HepG2 (cell line): Measurements from ENCODE around the gene MSI2. TPM values are rescaled to one million over a fixed set of nuclear protein-coding genes. Genes with fewer than 3 reads are reported as not detected.

Source experiments
- ATAC-seq: fragments of 200-7000 bp; cut with Tn5 transposase; 3 replicates; pipeline ENCODE4 v1.9.1; 2020; ENCODE audit warnings: mild to moderate bottlenecking, moderate library complexity
- BruUV-seq: library from RNA; stranded (reverse); fragments of 400-500 nt; replicated peaks from 2 replicates; lab custom pipeline; 2021; lab: Mats Ljungman, UMichigan
- CTCF ChIA-PET: fragments of 300-600 bp; formaldehyde crosslinking; extraction: SDS; loops from one replicate; lab custom pipeline; 2021; ENCODE audit warnings: low total read pairs, inconsistent platforms, low intra/inter-chr PET ratio; lab: Yijun Ruan, JAX
- POLR2A ChIA-PET: fragments of 350-600 bp; sonication (Branson Sonifier 250); formaldehyde crosslinking; loops from one replicate; lab custom pipeline; 2020; ENCODE audit warnings: antibody characterized with exemption, inconsistent platforms; lab: Yijun Ruan, JAX
- DNase-seq: peaks from one replicate; pipeline ENCODE4 v3.0.0-alpha.2; 2015; ENCODE audit warnings: low spot score
- FAIRE-seq: peaks from 3 replicates; lab custom pipeline; 2011; peaks lifted over from hg19 to GRCh38; lab: Jason Lieb, UNC
- H2AFZ ChIP-seq: one replicate; pipeline ENCODE4 v1.6.1; 2011; ENCODE audit warnings: low read length, inconsistent platforms
- H3K27ac ChIP-seq: fragments of 300-600 bp; 3 replicates; pipeline ENCODE4 v1.8.0; 2011; ENCODE audit warnings: mixed run types, mild to moderate bottlenecking, mixed read lengths, low read length, inconsistent platforms; ENCODE audit not compliant: insufficient read depth; ENCODE audit errors: extremely low read length
- H3K27me3 ChIP-seq, 2 experiments: fragments of 200-600 bp in 1 of 2; 2 replicates in 1 of 2; 3 replicates in 1 of 2; pipeline versions ENCODE4 v1.6.0 to v1.8.0; 2011; ENCODE audit warnings: low read length in 2 of 2, mild to moderate bottlenecking in 2 of 2, moderate library complexity in 2 of 2, inconsistent platforms in 1 of 2; ENCODE audit not compliant: insufficient read depth in 2 of 2, control insufficient read depth in 1 of 2
- H3K36me3 ChIP-seq, 2 experiments: fragments of 200-600 bp in 1 of 2; replicated peaks in 1 of 2; 2 replicates in 1 of 2; 3 replicates in 1 of 2; pipeline versions ENCODE4 v1.5.1 to v1.8.0; 2011; ENCODE audit warnings: low read length in 2 of 2, inconsistent platforms in 1 of 2; ENCODE audit not compliant: insufficient read depth in 2 of 2, control insufficient read depth in 1 of 2
- H3K4me1 ChIP-seq: 2 replicates; pipeline ENCODE4 v1.5.1; 2012; ENCODE audit warnings: low read length, inconsistent platforms; ENCODE audit not compliant: insufficient read depth
- H3K4me2 ChIP-seq: 2 replicates; pipeline ENCODE4 v1.6.0; 2011; ENCODE audit warnings: low read depth, low read length, inconsistent platforms
- H3K4me3 ChIP-seq, 3 experiments: fragments of 200-600 bp in 1 of 3; sonication (generic), shearing (Covaris generic) in 1 of 3; replicated peaks in 1 of 3; 2 replicates each; pipeline ENCODE4 v1.5.1; 2011 to 2016; ENCODE audit warnings: low read length in 3 of 3, inconsistent platforms in 2 of 3, low read depth in 2 of 3, mild to moderate bottlenecking in 2 of 3, control low read depth in 1 of 3, mixed read lengths in 1 of 3; ENCODE audit not compliant: insufficient read depth in 1 of 3
- H3K79me2 ChIP-seq: one replicate; pipeline ENCODE4 v1.6.1; 2011; ENCODE audit warnings: low read length, inconsistent platforms; ENCODE audit not compliant: insufficient read depth
- H3K9ac ChIP-seq: 2 replicates; pipeline ENCODE4 v1.6.0; 2011; ENCODE audit warnings: mild to moderate bottlenecking, low read depth, low read length, inconsistent platforms; ENCODE audit not compliant: insufficient read depth
- H3K9me3 ChIP-seq: 2 replicates; pipeline ENCODE4 v1.5.1; 2012; ENCODE audit warnings: mild to moderate bottlenecking, low read length
- H4K20me1 ChIP-seq: 2 replicates; pipeline ENCODE4 v1.6.0; 2011; ENCODE audit warnings: inconsistent platforms, mild to moderate bottlenecking, low read length, moderate library complexity; ENCODE audit not compliant: insufficient read depth
- GTF2F1 ChIP-seq: fragments of 150-350 bp; IDR thresholded peaks from 2 replicates; pipeline ENCODE4 v1.6.1; 2014; ENCODE audit warnings: low read length
- IKZF1 ChIP-seq: fragments of 450-650 bp; IDR thresholded peaks from 2 replicates; pipeline ENCODE4 v1.7.1; 2016
- JUNB ChIP-seq: sonication (generic); formaldehyde crosslinking; IDR thresholded peaks from 2 replicates; pipeline ENCODE4 v1.8.0; 2022; ENCODE audit warnings: missing genetic modification reagents, mild to moderate bottlenecking, borderline replicate concordance
- MEF2D ChIP-seq: sonication (generic); formaldehyde crosslinking; IDR thresholded peaks from 2 replicates; pipeline ENCODE4 v1.5.1; 2020; ENCODE audit warnings: mild to moderate bottlenecking, missing genetic modification reagents
- POLR2A ChIP-seq, 2 experiments: IDR thresholded peaks; 2 replicates each; pipeline ENCODE4 v1.6.1; 2011; ENCODE audit warnings: low read depth in 2 of 2, low read length in 2 of 2, mild to moderate bottlenecking in 1 of 2, moderate library complexity in 1 of 2; ENCODE audit not compliant: insufficient read depth in 1 of 2
- SNAI1 ChIP-seq: sonication (generic); formaldehyde crosslinking; IDR thresholded peaks from 2 replicates; pipeline ENCODE4 v1.5.0; 2020; ENCODE audit warnings: mild to moderate bottlenecking, missing genetic modification reagents, borderline replicate concordance
- YEATS2 ChIP-seq: sonication (generic); formaldehyde crosslinking; IDR thresholded peaks from 2 replicates; pipeline ENCODE4 v1.4.0; 2020; ENCODE audit warnings: missing genetic modification reagents, borderline replicate concordance
- ZNF337 ChIP-seq: sonication (generic); formaldehyde crosslinking; IDR thresholded peaks from 2 replicates; pipeline ENCODE4 v1.5.1; 2020; ENCODE audit warnings: missing genetic modification reagents, low read depth, mild to moderate bottlenecking, borderline replicate concordance
- ZNF432 ChIP-seq: sonication (generic); formaldehyde crosslinking; IDR thresholded peaks from 2 replicates; pipeline ENCODE4 v1.5.0; 2020; ENCODE audit warnings: missing genetic modification reagents, mild to moderate bottlenecking, borderline replicate concordance
- ZNF572 ChIP-seq: sonication (generic); formaldehyde crosslinking; IDR thresholded peaks from 2 replicates; pipeline ENCODE4 v1.5.1; 2020; ENCODE audit warnings: mild to moderate bottlenecking, missing genetic modification reagents
- ZNF703 ChIP-seq: sonication (generic); formaldehyde crosslinking; IDR thresholded peaks from 2 replicates; pipeline ENCODE4 v1.5.1; 2020; ENCODE audit warnings: missing genetic modification reagents, mild to moderate bottlenecking, moderate library complexity, borderline replicate concordance
- ZNF816 ChIP-seq: sonication (generic); formaldehyde crosslinking; IDR thresholded peaks from 2 replicates; pipeline ENCODE4 v1.8.0; 2022; ENCODE audit warnings: missing genetic modification reagents, mild to moderate bottlenecking, borderline replicate concordance
- ZSCAN29 ChIP-seq: sonication (generic); formaldehyde crosslinking; conservative IDR thresholded peaks from 2 replicates; pipeline ENCODE4 v1.4.0; 2020; ENCODE audit warnings: mild to moderate bottlenecking, missing genetic modification reagents
- WGBS: methylation state at CpG from one replicate; pipeline ENCODE4 v1.1.6; 2017; ENCODE audit warnings: low lambda C conversion rate; 5-methylcytosine and 5-hydroxymethylcytosine counted together
- in situ Hi-C: cut with HindIII; loops from 2 replicates; pipeline ENCODE4 v1.10.0; 2017; ENCODE audit warnings: low pct_unique_long_range_greater_than_20kb; ENCODE audit not compliant: extremely low pct_ligation_motif_present
- intact Hi-C: fragments of 100-400 bp; cut with micrococcal nuclease; formaldehyde crosslinking; loops from one replicate; pipeline ENCODE4 v1.10.0; 2022; ENCODE audit not compliant: unreplicated experiment
- polyA plus RNA-seq, 8 experiments: library from polyadenylated mRNA; depleted of rRNA in 3 of 8; stranded (reverse) in 7 of 8; unstranded in 1 of 8; fragments of >200 nt; fragmentation: Illumina TruSeq in 4 of 8; extraction: Trizol in 4 of 8; gene quantifications; 2 replicates each; pipeline versions ENCODE4 v1.2.1 to v1.2.3, GENCODE V29; 2011 to 2016; ENCODE audit warnings: low read depth in 4 of 8, missing spikeins in 1 of 8, mixed read lengths in 1 of 8; ENCODE audit not compliant: insufficient read depth in 1 of 8
- total RNA-seq, 5 experiments: library from RNA; depleted of rRNA; stranded (reverse); fragments of >200 nt; fragmentation: Illumina TruSeq; extraction: Trizol; gene quantifications; 2 replicates each; pipeline ENCODE4 v1.2.3, GENCODE V29; 2016; ENCODE audit warnings: low read depth in 1 of 5
- TF ChIP-seq, protein P1 (sequence below): sonication (generic); formaldehyde crosslinking; IDR thresholded peaks from 2 replicates; pipeline ENCODE4 v1.4.0; 2020; ENCODE audit warnings: missing genetic modification reagents

Gene MSI2
- total and polyA plus RNA-seq, 2 of the 13 experiments (the other 11 are each of a cell fraction or from before 2014, with no cell fraction given): 77.5 to 78.4 TPM

DNA sequence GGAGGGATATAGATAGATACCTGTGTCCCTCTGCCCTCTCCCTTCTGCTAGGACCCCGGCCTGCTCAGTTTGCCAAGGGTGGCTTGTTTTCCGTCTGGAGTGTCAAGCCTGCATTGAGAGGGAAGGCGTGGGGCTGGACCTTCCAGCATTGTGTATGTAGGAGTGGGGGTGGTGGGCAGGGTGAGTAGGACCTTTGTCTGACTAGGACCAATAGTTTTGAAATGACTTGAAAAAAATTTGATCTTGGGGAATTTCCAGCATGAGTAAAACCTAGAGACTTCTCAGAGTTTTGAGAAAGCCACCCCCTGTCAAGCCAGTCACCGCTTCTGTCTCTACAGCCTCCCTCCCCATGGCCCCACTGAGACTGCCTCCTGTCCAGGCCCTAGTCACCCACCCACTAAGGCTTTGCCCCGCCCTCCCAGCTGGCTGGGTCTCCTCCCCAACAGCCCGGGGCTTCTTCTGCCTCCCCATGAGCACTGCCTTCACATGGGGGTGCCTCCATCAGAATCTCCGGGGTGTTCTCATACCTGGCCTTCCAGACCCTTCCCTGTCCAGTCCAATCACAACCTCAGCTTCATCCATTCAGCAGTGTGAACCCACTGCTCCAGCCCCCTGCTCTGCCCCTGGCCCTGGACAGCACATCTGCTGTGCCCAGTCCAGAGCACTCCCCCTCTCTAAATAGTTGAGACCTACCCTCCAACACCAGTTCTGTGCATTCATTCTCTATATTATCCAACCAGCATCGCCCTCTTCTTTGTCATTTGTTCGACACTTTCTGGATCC is 207.0 kb downstream of the MSI2 start:
- no peaks in the 10 kb centered on the region for H4K20me1 ChIP-seq
- H2AFZ ChIP-seq: no peak overlapping the region
- FAIRE-seq (no peak), DNase-seq (peak; percentile 30), ATAC-seq (no peak)
- no TSS peak for BruUV-seq
- TF ChIP-seq JUNB (CRISPR knock-in tag) (no peak), ZSCAN29 (CRISPR knock-in tag) (no peak), ZNF337 (CRISPR knock-in tag) (no peak), YEATS2 (CRISPR knock-in tag) (no peak), ZNF816 (CRISPR knock-in tag) (no peak), GTF2F1 (no peak), ZNF432 (CRISPR knock-in tag) (no peak), ZNF572 (CRISPR knock-in tag) (no peak), SNAI1 (CRISPR knock-in tag) (no peak), IKZF1 (no peak), POLR2A (IDR thresholded peaks at IDR 0.05; ENCODE audit: insufficient read depth in 1 of 2, low read depth in 2 of 2, low read length in 2 of 2) (no peak), MEF2D (CRISPR knock-in tag) (no peak), ZNF703 (CRISPR knock-in tag) (no peak)
- TF ChIP-seq, protein P1, sequence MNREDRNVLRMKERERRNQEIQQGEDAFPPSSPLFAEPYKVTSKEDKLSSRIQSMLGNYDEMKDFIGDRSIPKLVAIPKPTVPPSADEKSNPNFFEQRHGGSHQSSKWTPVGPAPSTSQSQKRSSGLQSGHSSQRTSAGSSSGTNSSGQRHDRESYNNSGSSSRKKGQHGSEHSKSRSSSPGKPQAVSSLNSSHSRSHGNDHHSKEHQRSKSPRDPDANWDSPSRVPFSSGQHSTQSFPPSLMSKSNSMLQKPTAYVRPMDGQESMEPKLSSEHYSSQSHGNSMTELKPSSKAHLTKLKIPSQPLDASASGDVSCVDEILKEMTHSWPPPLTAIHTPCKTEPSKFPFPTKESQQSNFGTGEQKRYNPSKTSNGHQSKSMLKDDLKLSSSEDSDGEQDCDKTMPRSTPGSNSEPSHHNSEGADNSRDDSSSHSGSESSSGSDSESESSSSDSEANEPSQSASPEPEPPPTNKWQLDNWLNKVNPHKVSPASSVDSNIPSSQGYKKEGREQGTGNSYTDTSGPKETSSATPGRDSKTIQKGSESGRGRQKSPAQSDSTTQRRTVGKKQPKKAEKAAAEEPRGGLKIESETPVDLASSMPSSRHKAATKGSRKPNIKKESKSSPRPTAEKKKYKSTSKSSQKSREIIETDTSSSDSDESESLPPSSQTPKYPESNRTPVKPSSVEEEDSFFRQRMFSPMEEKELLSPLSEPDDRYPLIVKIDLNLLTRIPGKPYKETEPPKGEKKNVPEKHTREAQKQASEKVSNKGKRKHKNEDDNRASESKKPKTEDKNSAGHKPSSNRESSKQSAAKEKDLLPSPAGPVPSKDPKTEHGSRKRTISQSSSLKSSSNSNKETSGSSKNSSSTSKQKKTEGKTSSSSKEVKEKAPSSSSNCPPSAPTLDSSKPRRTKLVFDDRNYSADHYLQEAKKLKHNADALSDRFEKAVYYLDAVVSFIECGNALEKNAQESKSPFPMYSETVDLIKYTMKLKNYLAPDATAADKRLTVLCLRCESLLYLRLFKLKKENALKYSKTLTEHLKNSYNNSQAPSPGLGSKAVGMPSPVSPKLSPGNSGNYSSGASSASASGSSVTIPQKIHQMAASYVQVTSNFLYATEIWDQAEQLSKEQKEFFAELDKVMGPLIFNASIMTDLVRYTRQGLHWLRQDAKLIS (CRISPR knock-in tag): no peak
- H3K9ac ChIP-seq: no peak overlapping the region
- H3K27ac ChIP-seq: no peak overlapping the region
- ChIA-PET CTCF (no interaction called here), POLR2A (no interaction called here)
- H3K9me3 ChIP-seq: no peaks in the 10 kb centered on the region
- intact Hi-C loops (loop anchor here (5.0 kb wide), 1 partner anchor 279 kb away; no protein-coding TSS in a partner anchor), in situ Hi-C loops (no loop called here)
- H3K4me3 ChIP-seq: no peak overlapping the region
- H3K4me1 ChIP-seq: peaks cover 74% of the 10 kb centered on the region
- peaks cover 11% of the 10 kb centered on the region for H3K79me2 ChIP-seq
- H3K36me3 ChIP-seq: 0 out of 5 replicates have a peak, but pooled peaks cover 0 to 2% of the 10 kb centered on the region in 2 experiments
- no peak overlapping the region for H3K4me2 ChIP-seq
- 84% methylated on average over 9 of the region's 9 CpGs for WGBS
- no peaks in the 10 kb centered on the region for H3K27me3 ChIP-seq
